ENCODE data around the gene PBOV1.

- TF ChIP-seq CTCF (conservative IDR thresholded peaks at IDR 0.05), result no peak
- TF ChIP-seq ZFX (IDR thresholded peaks at IDR 0.05), result no peak
Observed at GRCh38 chr6:138219901-138220300, 1.6 kb upstream of the PBOV1 start.

All from C4-2B (cell line).